ENCODE results near the gene GRIA4.

GRCh38 chr11:105632316-105632715, 22.4 kb downstream of the GRIA4 start:
- TF ChIP-seq CTCF (IDR thresholded peaks at IDR 0.05; ENCODE audit: low read depth, low read length, poor library complexity, severe bottlenecking) (no peak), EZH2phosphoT487 (IDR thresholded peaks at IDR 0.05; ENCODE audit: borderline replicate concordance, low read length) (no peak)
